ENCODE results near the gene ZNF239. TPM values are rescaled to one million over a fixed set of nuclear protein-coding genes. Genes with fewer than 3 reads are reported as not detected.

ZNF239 gene
- total and polyA plus RNA-seq, 2 donors (not counting 3 experiments of a cell fraction or from before 2014, with no cell fraction given) = 0.30 to 0.51 TPM

GRCh38 chr10:43524434-43525247 is 49.8 kb downstream of the ZNF239 start:
- intact Hi-C loops (cut with micrococcal nuclease) (no loop called here), dilution Hi-C loops (cut with MboI; ENCODE audit: extremely low pct_ligation_motif_present, low sequenced_read_pairs) (no loop called here)
- POLR2A ChIA-PET = no interaction called here
- CTCF ChIA-PET = no interaction called here
- no TSS peak for BruUV-seq (replicated peaks)
- Histone ChIP-seq H3K4me1 (ENCODE audit: control insufficient read depth, extremely low read depth, insufficient read depth, low read length) (no peaks in the 10 kb centered on the region), H3K4me2 (ENCODE audit: insufficient read depth, low read length) (no peak overlapping the region), H2AFZ (ENCODE audit: low read depth, low read length) (no peak overlapping the region), H3K9me3 (replicated peaks; ENCODE audit: control insufficient read depth, insufficient read depth, low read length) (no peaks in the 10 kb centered on the region), H3K27ac (ENCODE audit: insufficient read depth, low read depth, low read length) (no peak overlapping the region), H3K79me2 (ENCODE audit: control insufficient read depth, insufficient read depth, low read length) (no peaks in the 10 kb centered on the region), H4K20me1 (replicated peaks; ENCODE audit: control insufficient read depth, extremely low read depth, insufficient read depth, low read length) (no peaks in the 10 kb centered on the region), H3K36me3 (ENCODE audit: control insufficient read depth in 2 of 2, extremely low read depth in 1 of 2, insufficient read depth in 2 of 2, low read length in 2 of 2) (no peaks in the 10 kb centered on the region), H3K9ac (replicated peaks; ENCODE audit: extremely low read depth, insufficient read depth, low read length) (no peak overlapping the region), H3K27me3 (ENCODE audit: control insufficient read depth in 2 of 2, insufficient read depth in 2 of 2, low read length in 2 of 2) (no peaks in the 10 kb centered on the region), H3K4me3 (replicated peaks in 1 of 3; ENCODE audit: insufficient read depth in 1 of 3, low read depth in 1 of 3, low read length in 3 of 3) (no peak overlapping the region), H3K9me1 (replicated peaks; ENCODE audit: control insufficient read depth, extremely low read depth, insufficient read depth, low read length) (no peaks in the 10 kb centered on the region)
- no peak for DNase-seq (ENCODE audit: low read depth, low spot score)
- TF ChIP-seq POLR2A (IDR thresholded peaks at IDR 0.05; ENCODE audit: low read depth, low read length) = no peak
- no peak for TF ChIP-seq FOS (IDR thresholded peaks at IDR 0.05; ENCODE audit: borderline replicate concordance, insufficient read depth, low read length)
- no peak for TF ChIP-seq JUN (IDR thresholded peaks at IDR 0.05; ENCODE audit: borderline replicate concordance, insufficient read depth, insufficient read length, low read depth)
- TF ChIP-seq MYC (IDR thresholded peaks at IDR 0.05; ENCODE audit: low read depth, low read length) = no peak
- no peak for TF ChIP-seq GATA2 (IDR thresholded peaks at IDR 0.05; ENCODE audit: insufficient read depth, insufficient read length, low read depth, low read length)
- no peak for TF ChIP-seq POLR2AphosphoS5 (IDR thresholded peaks at IDR 0.05; ENCODE audit: insufficient read depth, low read depth, low read length)
- no peak for TF ChIP-seq EZH2 (IDR thresholded peaks at IDR 0.05; ENCODE audit: borderline replicate concordance, low read depth, low read length, severe bottlenecking)
- no peak for TF ChIP-seq MAX (IDR thresholded peaks at IDR 0.05; ENCODE audit: insufficient read depth, insufficient read length)
- no peak for TF ChIP-seq CTCF (IDR thresholded peaks at IDR 0.05; ENCODE audit: extremely low read depth in 1 of 2, insufficient read depth in 1 of 2, low read depth in 1 of 2, low read length in 2 of 2)
- FAIRE-seq = no peak

Other genes with a start within 250 kb of the ZNF239 start
- not detected in 2 replicates for gene FXYD4, start 203.0 kb downstream of the ZNF239 start, total RNA-seq
- gene FXYD4, start 203.0 kb downstream of the ZNF239 start, polyA plus RNA-seq = not detected in 2 replicates
- gene HNRNPF, start 165.4 kb downstream of the ZNF239 start, total RNA-seq = 215 and 230 TPM in 2 replicates
- gene HNRNPF, start 165.4 kb downstream of the ZNF239 start, polyA plus RNA-seq = 126 and 144 TPM in 2 replicates
- 2.6 and 3.0 TPM in 2 replicates for gene ZNF487, start 137.5 kb downstream of the ZNF239 start, total RNA-seq
- gene ZNF487, start 137.5 kb downstream of the ZNF239 start, polyA plus RNA-seq = 2.1 and 24.0 TPM in 2 replicates
- gene ZNF485, start 31.8 kb upstream of the ZNF239 start, total RNA-seq = 1.2 and 1.7 TPM in 2 replicates
- 0.16 and 1.0 TPM in 2 replicates for gene ZNF485, start 31.8 kb upstream of the ZNF239 start, polyA plus RNA-seq
- 14.4 and 14.5 TPM in 2 replicates for gene ZNF32, start 74.3 kb upstream of the ZNF239 start, total RNA-seq
- 11.2 and 12.5 TPM in 2 replicates for gene ZNF32, start 74.3 kb upstream of the ZNF239 start, polyA plus RNA-seq